SU-DHL-6 (cell line): ENCODE data around the gene ZNF740.

Source experiments
- H2AFZ ChIP-seq: fragments of 200-600 bp; sonication (generic); 2 replicates; pipeline ENCODE4 v1.6.1; 2014; ENCODE audit warnings: low read depth, mild to moderate bottlenecking, moderate library complexity, mixed read lengths, antibody characterized with exemption, low read length; ENCODE audit not compliant: severe bottlenecking
- H3F3A ChIP-seq: fragments of 200-600 bp; shearing (Covaris generic); 2 replicates; pipeline ENCODE4 v1.6.0; 2016; ENCODE audit warnings: antibody characterized with exemption, mild to moderate bottlenecking; ENCODE audit not compliant: insufficient read depth
- H3K27ac ChIP-seq: fragments of 200-600 bp; sonication (generic); 2 replicates; pipeline ENCODE4 v1.5.1; 2016; ENCODE audit warnings: low read depth, mild to moderate bottlenecking, low read length, moderate library complexity, mixed read lengths
- H3K27me3 ChIP-seq: fragments of 200-600 bp; sonication (generic), shearing (Covaris generic); 2 replicates; pipeline ENCODE4 v1.6.0; 2014; ENCODE audit warnings: mild to moderate bottlenecking, low read length
- H3K36me3 ChIP-seq: fragments of 200-600 bp; sonication (generic); 2 replicates; pipeline ENCODE4 v1.6.1; 2014; ENCODE audit warnings: mild to moderate bottlenecking, low read length, mixed read lengths
- H3K4me2 ChIP-seq: fragments of 300-600, 200-600 bp; shearing (Covaris generic), sonication (generic); 2 replicates; pipeline ENCODE4 v1.6.0; 2014; ENCODE audit warnings: low read length, low read depth, mild to moderate bottlenecking; ENCODE audit not compliant: poor library complexity, severe bottlenecking
- H3K4me3 ChIP-seq: fragments of 200-600 bp; sonication (generic); 2 replicates; pipeline ENCODE4 v1.5.1; 2014; ENCODE audit warnings: antibody characterized with exemption, low read length, mild to moderate bottlenecking, mixed read lengths; ENCODE audit not compliant: insufficient read depth, poor library complexity, severe bottlenecking
- H3K79me2 ChIP-seq: fragments of 200-600 bp; sonication (generic); 2 replicates; pipeline ENCODE4 v1.6.1; 2014; ENCODE audit warnings: mild to moderate bottlenecking, low read length, moderate library complexity; ENCODE audit not compliant: insufficient read depth
- H3K9ac ChIP-seq: fragments of 200-600 bp; sonication (generic); 2 replicates; pipeline ENCODE4 v1.7.0; 2014; ENCODE audit warnings: mild to moderate bottlenecking, low read length
- H3K9me2 ChIP-seq: fragments of 200-600 bp; sonication (generic); replicated peaks from 2 replicates; pipeline ENCODE4 v1.6.1; 2014; ENCODE audit warnings: low read length; ENCODE audit not compliant: insufficient read depth
- H3K9me3 ChIP-seq: fragments of 200-600 bp; sonication (generic); 2 replicates; pipeline ENCODE4 v1.6.1; 2014; ENCODE audit warnings: low read length, mixed read lengths; ENCODE audit not compliant: insufficient read depth
- H4K20me1 ChIP-seq: fragments of 200-600 bp; sonication (generic); 2 replicates; pipeline ENCODE4 v1.6.1; 2014; ENCODE audit warnings: low read depth, mild to moderate bottlenecking, antibody characterized with exemption, low read length, moderate library complexity, mixed read lengths
- CTCF ChIP-seq: fragments of 200-600 bp; sonication (generic); IDR thresholded peaks from one replicate; pipeline ENCODE4 v1.5.1; 2017; ENCODE audit warnings: antibody characterized with exemption, mild to moderate bottlenecking, low read length, moderate library complexity; ENCODE audit not compliant: insufficient read depth, poor library complexity, severe bottlenecking
- EZH2phosphoT487 ChIP-seq: fragments of 200-600 bp; sonication (generic), shearing (Covaris generic); conservative IDR thresholded peaks from 2 replicates; pipeline ENCODE4 v1.6.1; 2018; ENCODE audit warnings: mild to moderate bottlenecking, antibody characterized with exemption, low read length, moderate library complexity, mixed read lengths

Gene ZNF740

GRCh38 chr12:53231921-53232645, 51.6 kb downstream of the ZNF740 start, which contains the start of gene RARG:
TSS of gene RARG (minus strand) at chr12:53232209. CDS start at chr12:53227545, 4,664 bp downstream.
- no peak within 1 kb of the TSS for H3K27ac ChIP-seq
- no peaks in the 10 kb centered on the region for H3K9me2 ChIP-seq

GRCh38 chr12:53232646-53233461, 52.3 kb downstream of the ZNF740 start:
- no peak for TF ChIP-seq CTCF
- no peak for TF ChIP-seq EZH2phosphoT487
- peaks cover 3% of the 10 kb centered on the region; the same call in 1 of the 2 replicates for H3K27me3 ChIP-seq
- H3K79me2 ChIP-seq, result no peaks in the 10 kb centered on the region
- H3K9ac ChIP-seq, result peak overlapping the region; percentile 32; the same call in 1 of the 2 replicates
- peak overlapping the region; percentile 65 for H3K4me2 ChIP-seq
- H4K20me1 ChIP-seq, result no peaks in the 10 kb centered on the region
- H2AFZ ChIP-seq, result peak overlapping the region; percentile 44
- H3K9me2 ChIP-seq, result no peaks in the 10 kb centered on the region
- no peak overlapping the region for H3K27ac ChIP-seq
- H3K4me3 ChIP-seq, result peak overlapping the region; percentile 42
- H3K9me3 ChIP-seq, result no peaks in the 10 kb centered on the region
- no peaks in the 10 kb centered on the region for H3K36me3 ChIP-seq
- H3F3A ChIP-seq, result no peaks in the 10 kb centered on the region

More at GRCh38 chr12:53231921-53232645, 51.6 kb downstream of the ZNF740 start, which contains the start of gene RARG:
- peak within 1 kb of the TSS; percentile 44 for H2AFZ ChIP-seq
- no peaks in the 10 kb centered on the region for H3K36me3 ChIP-seq
- peak within 1 kb of the TSS; percentile 32; the same call in 1 of the 2 replicates for H3K9ac ChIP-seq
- H3K4me3 ChIP-seq, result peak within 1 kb of the TSS; percentile 42
- no peaks in the 10 kb centered on the region for H3K9me3 ChIP-seq
- H3K27me3 ChIP-seq, result peaks cover 3% of the 10 kb centered on the region; the same call in 1 of the 2 replicates
- peak within 1 kb of the TSS; percentile 65 for H3K4me2 ChIP-seq
- H3F3A ChIP-seq, result no peaks in the 10 kb centered on the region
- no peak for TF ChIP-seq EZH2phosphoT487
- no peaks in the 10 kb centered on the region for H4K20me1 ChIP-seq
- no peaks in the 10 kb centered on the region for H3K79me2 ChIP-seq

DNA sequence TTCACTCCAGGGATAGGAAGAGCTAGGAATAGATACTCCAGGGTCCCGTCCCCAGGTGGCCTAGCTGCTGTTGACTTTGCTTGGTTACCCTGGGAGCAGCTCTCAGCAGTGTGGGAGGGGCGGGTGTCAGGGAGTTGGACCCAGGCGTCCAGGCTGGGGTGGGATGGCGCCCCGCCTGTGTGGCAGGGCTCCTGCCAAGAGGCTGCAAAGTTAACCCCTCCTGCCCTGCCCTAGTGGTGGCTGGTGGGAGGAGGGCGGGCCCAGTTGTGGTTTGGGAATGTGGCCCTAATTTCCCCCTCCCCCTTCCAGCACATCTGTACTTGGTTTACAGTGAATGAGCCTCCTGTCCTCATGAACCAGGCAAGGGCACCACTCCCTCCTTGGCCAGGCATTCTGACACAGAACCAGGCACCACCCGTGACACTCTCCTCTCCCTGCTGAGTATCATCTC, 53.2 kb downstream of the ZNF740 start:
- H3K27me3 ChIP-seq, result peaks cover 3% of the 10 kb centered on the region; the same call in 1 of the 2 replicates
- no peaks in the 10 kb centered on the region for H3K79me2 ChIP-seq
- H3K4me3 ChIP-seq, result no peak overlapping the region
- no peaks in the 10 kb centered on the region for H3K9me3 ChIP-seq
- no peak overlapping the region for H2AFZ ChIP-seq
- H3K9ac ChIP-seq, result no peak overlapping the region
- H3K9me2 ChIP-seq, result no peaks in the 10 kb centered on the region
- no peaks in the 10 kb centered on the region for H3F3A ChIP-seq
- no peak overlapping the region for H3K27ac ChIP-seq
- no peaks in the 10 kb centered on the region for H4K20me1 ChIP-seq
- no peaks in the 10 kb centered on the region for H3K36me3 ChIP-seq
- H3K4me2 ChIP-seq, result no peak overlapping the region
- TF ChIP-seq CTCF (no peak), EZH2phosphoT487 (no peak)
